GM12891 (cell line): ENCODE measurements around the gene HAPLN2.

Source experiments
- POLR2A ChIP-seq: IDR thresholded peaks from 2 replicates; pipeline ENCODE4 v1.6.1; 2011; ENCODE audit warnings: low read depth, low read length, control low read depth
- POLR2AphosphoS5 ChIP-seq: IDR thresholded peaks from 2 replicates; pipeline ENCODE4 v1.6.1; 2011; ENCODE audit warnings: low read depth, low read length, control low read depth
- POU2F2 ChIP-seq: IDR thresholded peaks from 2 replicates; pipeline ENCODE4 v1.6.1; 2011; ENCODE audit warnings: low read depth, mild to moderate bottlenecking, control low read depth, low read length, moderate library complexity
- TAF1 ChIP-seq: IDR thresholded peaks from 2 replicates; pipeline ENCODE4 v1.6.1; 2011; ENCODE audit warnings: low read depth, low read length, control low read depth

GRCh38 chr1:156624814-156625435, 5.7 kb downstream of the HAPLN2 start:
- TF ChIP-seq POLR2A: no peak
- no peak for TF ChIP-seq POLR2AphosphoS5
- no peak for TF ChIP-seq TAF1
- no peak for TF ChIP-seq POU2F2
